ENCODE measurements around the gene ZYX. TPM values are rescaled to one million over a fixed set of nuclear protein-coding genes. Genes with fewer than 3 reads are reported as not detected.

ZYX gene
- total and polyA plus RNA-seq, 9 of the 15 experiments (the other 6 are each of a cell fraction or from before 2014, with no cell fraction given): 1.8 to 130 (median 15.7) TPM

- TF ChIP-seq KLF10 (CRISPR knock-in tag; IDR thresholded peaks at IDR 0.05): no peak; the same call in 1 of the 2 replicates
- TF ChIP-seq CHAMP1 (IDR thresholded peaks at IDR 0.05): no peak
- TF ChIP-seq GATAD2B (IDR thresholded peaks at IDR 0.05; ENCODE audit: borderline replicate concordance): no peak
- no peak for TF ChIP-seq JUN (IDR thresholded peaks at IDR 0.05; ENCODE audit: borderline replicate concordance, low read depth, low read length)
- TF ChIP-seq JUN (CRISPR knock-in tag; IDR thresholded peaks at IDR 0.05; ENCODE audit: borderline replicate concordance): no peak
- TF ChIP-seq SIN3B (IDR thresholded peaks at IDR 0.05; ENCODE audit: low read depth): no peak
- TF ChIP-seq ZZZ3 (IDR thresholded peaks at IDR 0.05): no peak
- no peak for TF ChIP-seq ZEB2 (IDR thresholded peaks at IDR 0.05)
- no peak for TF ChIP-seq NFRKB (IDR thresholded peaks at IDR 0.05; ENCODE audit: low read depth)
- no peak for TF ChIP-seq ZNF217 (CRISPR knock-in tag; IDR thresholded peaks at IDR 0.05)
- TF ChIP-seq HLTF (IDR thresholded peaks at IDR 0.05): no peak
- peak; percentile 99 for TF ChIP-seq HDAC8 (tag; IDR thresholded peaks at IDR 0.05)
- TF ChIP-seq LARP7 (IDR thresholded peaks at IDR 0.05): no peak
- no peak for TF ChIP-seq POLR2AphosphoS2 (IDR thresholded peaks at IDR 0.05; ENCODE audit: low read length)
- peak; percentile 89 for TF ChIP-seq DMBX1 (CRISPR knock-in tag; IDR thresholded peaks at IDR 0.05; ENCODE audit: borderline replicate concordance)
- TF ChIP-seq ILK (tag; IDR thresholded peaks at IDR 0.05; ENCODE audit: borderline replicate concordance, low read depth): peak; percentile 73
- TF ChIP-seq STAT6 (CRISPR knock-in tag; IDR thresholded peaks at IDR 0.05): no peak
- TF ChIP-seq FOXJ2 (tag; IDR thresholded peaks at IDR 0.05): 0 out of 2 replicates have a peak, but pooled peaks have one; percentile 32
- peak; percentile 88 for TF ChIP-seq ZNF134 (CRISPR knock-in tag; conservative IDR thresholded peaks at IDR 0.05)
- no peak for TF ChIP-seq SOX6 (IDR thresholded peaks at IDR 0.05)
- no peak for TF ChIP-seq WHSC1 (IDR thresholded peaks at IDR 0.05; ENCODE audit: low read length)
- no peak for TF ChIP-seq KDM2B (CRISPR knock-in tag; IDR thresholded peaks at IDR 0.05)
- no peak for TF ChIP-seq XRCC3 (IDR thresholded peaks at IDR 0.05)
- TF ChIP-seq ATF2 (CRISPR knock-in tag; IDR thresholded peaks at IDR 0.05): no peak
- TF ChIP-seq NUFIP1 (IDR thresholded peaks at IDR 0.05; ENCODE audit: partially characterized antibody): no peak
Observed at GRCh38 chr7:143369678-143370651, 11.2 kb upstream of the ZYX start (continued).

Measured in K562 (cell line).